Endothelial cell of umbilical vein (primary cell): ENCODE data around the gene ABLIM1. TPM values are rescaled to one million over a fixed set of nuclear protein-coding genes. Genes with fewer than 3 reads are reported as not detected.

Experiments used
- BruUV-seq: library from RNA; stranded (reverse); fragments of 400-500 nt; replicated peaks from 2 replicates; lab custom pipeline; 2021; lab: Mats Ljungman, UMichigan
- CTCF ChIA-PET: fragments of 300-600, 350-600 bp; sonication (Branson Sonifier 250); formaldehyde crosslinking; loops from one replicate; lab custom pipeline; 2021; ENCODE audit warnings: antibody characterized with exemption, inconsistent platforms; lab: Charles Lee
- POLR2A ChIA-PET: fragments of 300-600, 350-600 bp; sonication (Branson Sonifier 250); formaldehyde crosslinking; loops from one replicate; lab custom pipeline; 2021; ENCODE audit warnings: antibody characterized with exemption, inconsistent platforms; lab: Charles Lee
- DNase-seq: peaks from one replicate; pipeline ENCODE4 v3.0.0-alpha.2; 2011; ENCODE audit warnings: low read depth, low spot score
- FAIRE-seq: peaks from 2 replicates; lab custom pipeline; 2011; peaks lifted over from hg19 to GRCh38; lab: Jason Lieb, UNC
- H2AFZ ChIP-seq: 2 replicates; pipeline ENCODE4 v1.6.0; 2012; ENCODE audit warnings: low read depth, low read length, control low read depth, inconsistent platforms
- H3K27ac ChIP-seq: 2 replicates; pipeline ENCODE4 v1.5.1; 2011; ENCODE audit warnings: low read depth, mild to moderate bottlenecking, control low read depth, low read length, moderate library complexity; ENCODE audit not compliant: insufficient read depth
- H3K27me3 ChIP-seq, 2 experiments: 2 replicates each; pipeline versions ENCODE4 v1.6.0 to v1.6.1; 2011; ENCODE audit warnings: low read length in 2 of 2, mixed read lengths in 1 of 2; ENCODE audit not compliant: control insufficient read depth in 2 of 2, insufficient read depth in 2 of 2
- H3K36me3 ChIP-seq, 2 experiments: 2 replicates in 1 of 2; 3 replicates in 1 of 2; pipeline ENCODE4 v1.5.1; 2011; ENCODE audit warnings: low read length in 2 of 2, mild to moderate bottlenecking in 1 of 2, moderate library complexity in 1 of 2; ENCODE audit not compliant: control insufficient read depth in 2 of 2, insufficient read depth in 2 of 2; ENCODE audit errors: extremely low read depth in 1 of 2
- H3K4me1 ChIP-seq: 3 replicates; pipeline ENCODE4 v1.5.1; 2011; ENCODE audit warnings: mild to moderate bottlenecking, low read length; ENCODE audit not compliant: control insufficient read depth, insufficient read depth; ENCODE audit errors: extremely low read depth
- H3K4me2 ChIP-seq: 2 replicates; pipeline ENCODE4 v1.6.1; 2011; ENCODE audit warnings: low read length, control low read depth, mixed read lengths; ENCODE audit not compliant: insufficient read depth
- H3K4me3 ChIP-seq, 3 experiments: fragments of 200-600 bp in 1 of 3; sonication (generic), shearing (Covaris generic) in 1 of 3; replicated peaks in 1 of 3; 2 replicates each; pipeline ENCODE4 v1.5.1; 2011 to 2016; ENCODE audit warnings: control low read depth in 3 of 3, low read length in 3 of 3, mild to moderate bottlenecking in 2 of 3, inconsistent platforms in 1 of 3, low read depth in 1 of 3, moderate library complexity in 1 of 3; ENCODE audit not compliant: insufficient read depth in 1 of 3
- H3K79me2 ChIP-seq: 2 replicates; pipeline ENCODE4 v1.6.0; 2012; ENCODE audit warnings: low read length, inconsistent platforms; ENCODE audit not compliant: control insufficient read depth, insufficient read depth
- H3K9ac ChIP-seq: replicated peaks from 2 replicates; pipeline ENCODE3; 2011; ENCODE audit warnings: low read length, control low read depth; ENCODE audit not compliant: insufficient read depth; ENCODE audit errors: extremely low read depth
- H3K9me1 ChIP-seq: replicated peaks from 3 replicates; pipeline ENCODE4 v1.6.0; 2011; ENCODE audit warnings: mild to moderate bottlenecking, low read length; ENCODE audit not compliant: control insufficient read depth, insufficient read depth; ENCODE audit errors: extremely low read depth
- H3K9me3 ChIP-seq: replicated peaks from 2 replicates; pipeline ENCODE4 v1.5.1; 2012; ENCODE audit warnings: low read length, inconsistent platforms; ENCODE audit not compliant: control insufficient read depth, insufficient read depth
- H4K20me1 ChIP-seq: replicated peaks from 2 replicates; pipeline ENCODE3; 2011; ENCODE audit warnings: mild to moderate bottlenecking, low read length; ENCODE audit not compliant: control insufficient read depth, insufficient read depth; ENCODE audit errors: extremely low read depth
- EZH2 ChIP-seq: IDR thresholded peaks from 2 replicates; pipeline ENCODE4 v1.6.1; 2012; ENCODE audit warnings: borderline replicate concordance, low read depth, mild to moderate bottlenecking, moderate library complexity, low read length, inconsistent platforms; ENCODE audit not compliant: severe bottlenecking
- FOS ChIP-seq: IDR thresholded peaks from 2 replicates; pipeline ENCODE4 v1.6.1; 2011; ENCODE audit warnings: mild to moderate bottlenecking, low read length, moderate library complexity, borderline replicate concordance; ENCODE audit not compliant: insufficient read depth
- GATA2 ChIP-seq: IDR thresholded peaks from 2 replicates; pipeline ENCODE4 v1.7.0; 2011; ENCODE audit warnings: low read depth, mild to moderate bottlenecking, moderate library complexity, mixed read lengths, low read length; ENCODE audit not compliant: insufficient read length, insufficient read depth
- JUN ChIP-seq: IDR thresholded peaks from 2 replicates; pipeline ENCODE4 v1.6.1; 2011; ENCODE audit warnings: borderline replicate concordance, low read depth; ENCODE audit not compliant: insufficient read length, insufficient read depth
- MYC ChIP-seq: IDR thresholded peaks from one replicate; pipeline ENCODE4 v1.6.1; 2011; ENCODE audit warnings: mild to moderate bottlenecking, low read depth, low read length
- POLR2A ChIP-seq: IDR thresholded peaks from 2 replicates; pipeline ENCODE4 v1.6.1; 2012; ENCODE audit warnings: low read depth, mild to moderate bottlenecking, control low read depth, low read length
- POLR2AphosphoS5 ChIP-seq: IDR thresholded peaks from 2 replicates; pipeline ENCODE4 v1.6.1; 2012; ENCODE audit warnings: low read depth, mild to moderate bottlenecking, control low read depth, low read length, moderate library complexity; ENCODE audit not compliant: insufficient read depth
- dilution Hi-C: fragments of 300-500 bp; cut with MboI; formaldehyde crosslinking; loops from one replicate; pipeline ENCODE4 v1.15.0; 2019; ENCODE audit warnings: low sequenced_read_pairs; ENCODE audit not compliant: extremely low pct_ligation_motif_present
- intact Hi-C: fragments of 100-400 bp; cut with micrococcal nuclease; formaldehyde crosslinking; loops from one replicate; pipeline ENCODE4 v1.10.0; 2022
- polyA plus RNA-seq, 4 experiments: library from polyadenylated mRNA; depleted of rRNA in 3 of 4; stranded (reverse) in 3 of 4; unstranded in 1 of 4; fragments of >200 nt; gene quantifications; 2 replicates each; pipeline versions ENCODE4 v1.2.1 to v1.2.3, GENCODE V29; 2011 to 2012; ENCODE audit warnings: missing spikeins in 1 of 4
- total RNA-seq: library from RNA; stranded (reverse); gene quantifications from 2 replicates; pipeline ENCODE4 v1.2.3, GENCODE V29; 2021
- TF ChIP-seq, protein P1 (sequence below): IDR thresholded peaks from 2 replicates; pipeline ENCODE4 v1.6.1; 2011; ENCODE audit not compliant: insufficient read depth, insufficient read length
- TF ChIP-seq, protein P2 (sequence below), 2 donors: IDR thresholded peaks; 1 replicate in 1 of 2; 2 replicates in 1 of 2; pipeline ENCODE4 v1.5.1; 2011; ENCODE audit warnings: low read length in 2 of 2, mild to moderate bottlenecking in 2 of 2, moderate library complexity in 2 of 2, control low read depth in 1 of 2, inconsistent platforms in 1 of 2, low read depth in 1 of 2; ENCODE audit not compliant: insufficient read depth in 1 of 2; ENCODE audit errors: extremely low read depth in 1 of 2

The ABLIM1 gene
- total and polyA plus RNA-seq, 2 donors (not counting 3 experiments of a cell fraction or from before 2014, with no cell fraction given): 128 to 235 TPM

GRCh38 chr10:114674346-114674745 is 16.3 kb upstream of the ABLIM1 start:
- TF ChIP-seq MYC (no peak), GATA2 (no peak), JUN (no peak), EZH2 (no peak), POLR2A (no peak), FOS (no peak), POLR2AphosphoS5 (no peak)
- TF ChIP-seq, protein P1, sequence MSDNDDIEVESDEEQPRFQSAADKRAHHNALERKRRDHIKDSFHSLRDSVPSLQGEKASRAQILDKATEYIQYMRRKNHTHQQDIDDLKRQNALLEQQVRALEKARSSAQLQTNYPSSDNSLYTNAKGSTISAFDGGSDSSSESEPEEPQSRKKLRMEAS: no peak
- TF ChIP-seq, protein P2, sequence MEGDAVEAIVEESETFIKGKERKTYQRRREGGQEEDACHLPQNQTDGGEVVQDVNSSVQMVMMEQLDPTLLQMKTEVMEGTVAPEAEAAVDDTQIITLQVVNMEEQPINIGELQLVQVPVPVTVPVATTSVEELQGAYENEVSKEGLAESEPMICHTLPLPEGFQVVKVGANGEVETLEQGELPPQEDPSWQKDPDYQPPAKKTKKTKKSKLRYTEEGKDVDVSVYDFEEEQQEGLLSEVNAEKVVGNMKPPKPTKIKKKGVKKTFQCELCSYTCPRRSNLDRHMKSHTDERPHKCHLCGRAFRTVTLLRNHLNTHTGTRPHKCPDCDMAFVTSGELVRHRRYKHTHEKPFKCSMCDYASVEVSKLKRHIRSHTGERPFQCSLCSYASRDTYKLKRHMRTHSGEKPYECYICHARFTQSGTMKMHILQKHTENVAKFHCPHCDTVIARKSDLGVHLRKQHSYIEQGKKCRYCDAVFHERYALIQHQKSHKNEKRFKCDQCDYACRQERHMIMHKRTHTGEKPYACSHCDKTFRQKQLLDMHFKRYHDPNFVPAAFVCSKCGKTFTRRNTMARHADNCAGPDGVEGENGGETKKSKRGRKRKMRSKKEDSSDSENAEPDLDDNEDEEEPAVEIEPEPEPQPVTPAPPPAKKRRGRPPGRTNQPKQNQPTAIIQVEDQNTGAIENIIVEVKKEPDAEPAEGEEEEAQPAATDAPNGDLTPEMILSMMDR (IDR thresholded peaks at IDR 0.05; ENCODE audit: extremely low read depth in 1 of 2, insufficient read depth in 1 of 2, low read depth in 1 of 2, low read length in 2 of 2): no peak
- Histone ChIP-seq H3K9me1 (no peaks in the 10 kb centered on the region), H3K9ac (no peak overlapping the region), H3K4me3 (no peak overlapping the region), H4K20me1 (no peaks in the 10 kb centered on the region), H3K4me2 (no peak overlapping the region), H3K36me3 (peaks cover 0 to 3% of the 10 kb centered on the region in 2 experiments), H2AFZ (no peak overlapping the region), H3K79me2 (no peaks in the 10 kb centered on the region), H3K27me3 (no peaks in the 10 kb centered on the region), H3K27ac (no peak overlapping the region), H3K9me3 (no peaks in the 10 kb centered on the region), H3K4me1 (no peaks in the 10 kb centered on the region)
- FAIRE-seq (no peak), DNase-seq (no peak)
- CTCF ChIA-PET: no interaction called here
- intact Hi-C loops: no loop called here
- dilution Hi-C loops: no loop called here
- BruUV-seq: no TSS peak
- POLR2A ChIA-PET: no interaction called here
